ENCODE data around the gene MYO1F. TPM values are rescaled to one million over a fixed set of nuclear protein-coding genes. Genes with fewer than 3 reads are reported as not detected.
A peak's percentile ranks its signal among the peaks of the same experiment; 100 is the strongest.

Gene MYO1F
- total and polyA plus RNA-seq, 2 of the 13 experiments (the other 11 are each of a cell fraction or from before 2014, with no cell fraction given), result 0.09 to 0.13 TPM

GRCh38 chr19:8580710-8581281 lies 3.6 kb upstream of the MYO1F start (continued):
- no peak for TF ChIP-seq ZNF136 (CRISPR knock-in tag; IDR thresholded peaks at IDR 0.05; ENCODE audit: low read depth)
- no peak for TF ChIP-seq TEF (CRISPR knock-in tag; IDR thresholded peaks at IDR 0.05)
- TF ChIP-seq ZBTB7A (CRISPR knock-in tag; IDR thresholded peaks at IDR 0.05), result no peak
- peak; percentile 33; the same call in 1 of the 2 replicates for TF ChIP-seq ZMYM4 (CRISPR knock-in tag; IDR thresholded peaks at IDR 0.05)
- no peak for TF ChIP-seq ZNF235 (CRISPR knock-in tag; IDR thresholded peaks at IDR 0.05; ENCODE audit: borderline replicate concordance)
- TF ChIP-seq ZNF577 (CRISPR knock-in tag; IDR thresholded peaks at IDR 0.05; ENCODE audit: borderline replicate concordance, low read depth), result no peak
- peak; percentile 57; the same call in 1 of the 2 replicates for TF ChIP-seq MIER2 (CRISPR knock-in tag; IDR thresholded peaks at IDR 0.05)
- TF ChIP-seq AFF4 (CRISPR knock-in tag; IDR thresholded peaks at IDR 0.05), result no peak
- TF ChIP-seq EED (CRISPR knock-in tag; IDR thresholded peaks at IDR 0.05), result no peak
- no peak for TF ChIP-seq PHF5A (CRISPR knock-in tag; IDR thresholded peaks at IDR 0.05; ENCODE audit: low read depth, unreplicated experiment)
- no peak for TF ChIP-seq SNRNP70 (IDR thresholded peaks at IDR 0.05; ENCODE audit: low read depth, low read length)
- TF ChIP-seq ZNF619 (CRISPR knock-in tag; IDR thresholded peaks at IDR 0.05), result no peak
- TF ChIP-seq NCOA2 (CRISPR knock-in tag; IDR thresholded peaks at IDR 0.05), result no peak
- no peak for TF ChIP-seq MBD4 (IDR thresholded peaks at IDR 0.05; ENCODE audit: borderline replicate concordance, low read length)
- no peak for TF ChIP-seq ZNF281 (CRISPR knock-in tag; IDR thresholded peaks at IDR 0.05; ENCODE audit: borderline replicate concordance)
- TF ChIP-seq ZNF225 (CRISPR knock-in tag; IDR thresholded peaks at IDR 0.05), result no peak
- no peak for TF ChIP-seq KLF6 (CRISPR knock-in tag; IDR thresholded peaks at IDR 0.05)
- TF ChIP-seq ZNF713 (CRISPR knock-in tag; IDR thresholded peaks at IDR 0.05), result no peak
- TF ChIP-seq ZNF556 (CRISPR knock-in tag; IDR thresholded peaks at IDR 0.05; ENCODE audit: borderline replicate concordance), result no peak
- no peak for TF ChIP-seq FOSL1 (CRISPR knock-in tag; IDR thresholded peaks at IDR 0.05; ENCODE audit: borderline replicate concordance)
- TF ChIP-seq ZBTB37 (CRISPR knock-in tag; IDR thresholded peaks at IDR 0.05), result no peak

All from HepG2 (cell line).